HG03354 (cell line): ENCODE data around the gene PCYT2.

Experiments used
- ATAC-seq: cut with Tn5 transposase; IDR thresholded peaks from one replicate; pipeline ENCODE4 v1.9.1; 2021; ENCODE audit warnings: mild to moderate bottlenecking; ENCODE audit not compliant: unreplicated experiment, poor library complexity, severe bottlenecking

PCYT2 gene

GRCh38 chr17:81885454-81885853 lies 25.7 kb downstream of the PCYT2 start:
- no peak for ATAC-seq

- ATAC-seq: no peak
Measured at GRCh38 chr17:81884968-81885367, 26.2 kb downstream of the PCYT2 start.

- ATAC-seq: no peak
Measured at GRCh38 chr17:81884520-81884919, 26.7 kb downstream of the PCYT2 start.

GRCh38 chr17:81879121-81879520 lies 32.1 kb downstream of the PCYT2 start:
- no peak for ATAC-seq

GRCh38 chr17:81878294-81878693 lies 32.9 kb downstream of the PCYT2 start:
- no peak for ATAC-seq

GRCh38 chr17:81877569-81877968 lies 33.6 kb downstream of the PCYT2 start:
- ATAC-seq: no peak

DNA sequence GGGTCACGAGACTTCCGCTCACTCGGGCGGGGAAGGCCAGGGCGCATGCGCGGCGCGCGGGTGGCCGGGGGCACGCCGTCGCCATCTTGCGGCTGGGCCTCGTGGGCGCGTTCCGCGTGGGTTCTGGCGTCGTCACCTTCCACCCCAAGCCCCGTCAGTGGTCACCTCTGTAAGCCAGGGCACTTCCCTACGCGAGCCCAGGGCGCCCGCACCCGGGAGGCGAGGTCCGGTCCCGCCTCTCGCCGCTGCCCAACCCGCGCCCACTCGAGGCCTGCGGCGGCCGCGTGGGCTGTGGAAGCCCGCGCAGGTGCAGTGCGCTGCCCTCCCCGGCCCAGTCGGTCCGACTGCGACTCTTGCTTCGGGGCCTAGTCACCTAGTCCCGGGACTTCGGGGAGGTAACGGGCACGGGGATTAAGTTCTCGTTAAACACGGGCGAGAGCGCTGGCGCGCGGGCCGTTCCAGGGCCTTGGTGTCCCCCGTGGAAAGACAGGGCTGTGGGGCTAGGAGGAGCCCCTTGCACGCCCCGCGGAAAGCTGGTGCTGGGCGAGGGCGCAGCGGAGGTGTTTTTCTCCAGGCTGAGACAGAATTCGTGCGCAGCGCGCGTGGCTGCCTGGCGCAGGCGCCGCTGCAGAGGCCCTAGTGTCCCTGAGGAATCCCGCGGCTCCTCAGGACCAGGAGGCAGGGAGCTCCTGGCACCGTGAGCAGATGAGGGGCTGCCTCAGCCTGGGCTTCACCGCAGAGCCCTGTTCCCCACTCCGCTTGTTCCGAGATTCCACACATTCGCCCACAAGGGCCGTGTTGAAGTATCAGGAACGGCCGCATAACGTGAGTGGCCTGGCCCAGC lies 39.6 kb downstream of the PCYT2 start:
- peak; percentile 64 for ATAC-seq

- ATAC-seq: peak; percentile 26
Measured at GRCh38 chr17:81870981-81871386, 40.2 kb downstream of the PCYT2 start, which contains the start of gene ARHGDIA. Gene ARHGDIA, minus strand, starts transcription at chr17:81871337. Its CDS starts 1,407 bp downstream, at chr17:81869930.

- peak; percentile 20 for ATAC-seq
Measured at GRCh38 chr17:81870131-81870980, 40.8 kb downstream of the PCYT2 start.

GRCh38 chr17:81869221-81870130 lies 41.7 kb downstream of the PCYT2 start:
- no peak for ATAC-seq

- no peak for ATAC-seq
Measured at GRCh38 chr17:81868674-81869220, 42.5 kb downstream of the PCYT2 start.

GRCh38 chr17:81867991-81868673 lies 43.1 kb downstream of the PCYT2 start:
- ATAC-seq: no peak

- no peak for ATAC-seq
Measured at GRCh38 chr17:81867170-81867990, 43.8 kb downstream of the PCYT2 start.

GRCh38 chr17:81866440-81867169 lies 44.6 kb downstream of the PCYT2 start:
- ATAC-seq: no peak

DNA sequence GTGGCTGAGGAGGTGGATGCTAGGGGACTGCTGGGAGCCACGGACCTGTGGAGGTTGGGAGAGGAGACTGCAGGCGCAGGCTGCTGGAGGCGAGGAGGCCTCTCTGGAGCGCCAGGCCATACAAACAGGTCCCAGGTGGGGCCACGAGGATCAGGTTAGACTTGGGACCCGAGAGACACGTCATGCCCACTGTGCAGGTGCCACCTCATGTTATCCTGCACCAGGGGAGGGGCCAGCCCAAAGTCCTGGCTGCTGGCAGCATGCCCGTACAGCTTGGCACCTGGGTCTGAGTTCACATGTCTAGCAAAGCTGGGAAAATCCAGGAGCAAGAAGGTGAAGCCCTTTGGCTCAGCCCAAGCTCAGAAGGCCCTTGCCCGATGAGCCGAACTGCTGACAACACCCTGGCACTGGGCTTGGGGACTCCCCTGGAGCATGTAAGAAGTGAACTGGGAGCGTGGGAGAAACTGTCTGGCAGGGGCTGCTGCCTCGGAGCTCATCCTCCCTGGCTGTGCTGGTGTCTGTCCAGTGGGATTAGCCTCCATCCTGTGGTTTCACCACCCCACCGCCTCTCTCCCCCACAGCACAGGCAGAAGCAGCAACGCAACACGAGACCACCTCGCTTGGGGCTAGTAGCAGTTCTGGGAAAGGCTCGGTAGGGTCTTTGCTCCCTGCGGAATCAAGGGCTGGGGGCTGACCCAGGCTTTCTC lies 45.3 kb downstream of the PCYT2 start:
- no peak for ATAC-seq

DNA sequence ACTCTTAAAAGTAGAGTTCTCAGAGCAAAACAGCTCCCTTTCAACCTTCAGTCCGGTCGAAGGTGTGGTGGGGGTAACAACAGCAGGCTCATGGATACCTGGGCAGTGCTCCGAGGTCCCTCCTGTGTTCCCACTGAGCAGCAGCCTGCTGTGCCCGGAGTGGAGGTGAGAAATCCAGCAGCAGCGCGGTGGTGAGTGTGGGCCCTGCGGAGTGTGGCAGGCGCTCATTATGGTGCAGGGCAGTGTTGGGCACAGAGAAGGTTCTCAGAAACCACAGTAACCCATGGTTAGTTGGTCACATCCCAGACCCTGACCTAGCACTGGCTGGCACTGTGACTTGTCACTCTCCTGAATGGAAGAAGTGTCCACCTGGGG lies 45.9 kb downstream of the PCYT2 start:
- no peak for ATAC-seq
